GDM1 (cell line): Measurements from ENCODE around the gene DQX1.
A peak's percentile ranks its signal among the peaks of the same experiment; 100 is the strongest.

Experiments
- DNase-seq: peaks from one replicate; lab custom pipeline; 2025; lab: John Stamatoyannopoulos, UW

The DQX1 gene

GRCh38 chr2:74511104-74511989 lies 14.7 kb downstream of the DQX1 start:
- no peak for DNase-seq

DNA sequence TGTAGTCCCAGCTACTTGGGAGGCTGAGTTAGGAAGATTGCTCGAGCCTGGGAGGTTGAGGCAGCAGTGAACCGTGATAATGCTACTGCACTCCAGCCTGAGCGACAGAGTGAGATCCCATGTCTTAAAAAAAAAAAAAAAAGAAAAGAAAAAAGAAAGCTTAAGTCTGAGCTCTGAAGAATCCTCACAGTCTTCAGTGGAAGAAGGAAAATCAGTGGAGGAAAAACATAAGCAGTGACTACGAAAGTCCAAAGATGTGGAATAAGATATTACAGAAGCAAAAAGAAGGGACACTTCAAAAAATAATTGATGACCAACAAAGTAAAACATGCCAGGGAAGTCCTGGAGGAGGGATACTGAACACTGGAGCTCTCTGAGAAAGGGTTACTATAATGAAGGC lies 15.8 kb downstream of the DQX1 start:
- no peak for DNase-seq

DNA sequence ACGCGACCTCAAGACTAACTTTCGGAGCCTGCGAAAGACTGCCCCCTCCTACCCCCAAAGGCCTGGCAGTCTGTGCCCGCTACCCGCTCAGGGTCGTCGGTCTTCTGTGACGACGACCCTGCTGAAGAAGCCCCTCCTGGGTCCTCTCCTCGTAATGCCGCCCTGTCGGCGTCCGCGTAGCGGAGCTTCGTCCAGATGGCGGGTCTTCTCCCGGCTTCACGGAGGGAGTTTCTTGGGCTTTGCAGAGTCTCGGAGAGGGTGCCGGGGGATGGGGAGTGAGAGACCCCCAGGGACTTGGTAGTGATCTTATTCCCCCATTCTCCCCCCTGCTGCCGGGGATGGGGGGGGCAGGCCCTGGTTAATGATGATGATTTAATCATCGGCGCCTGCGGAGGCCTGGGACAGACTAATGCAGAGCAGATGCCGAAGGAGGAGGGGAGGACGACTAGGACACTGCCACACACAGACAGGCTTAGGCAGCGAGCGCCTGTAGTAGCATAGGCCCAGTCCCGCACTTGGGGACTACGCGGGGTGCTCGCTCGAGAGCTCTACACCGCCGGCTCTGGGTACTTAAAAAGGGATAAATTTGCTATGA lies 18.0 kb downstream of the DQX1 start:
- DNase-seq, result no peak

DNA sequence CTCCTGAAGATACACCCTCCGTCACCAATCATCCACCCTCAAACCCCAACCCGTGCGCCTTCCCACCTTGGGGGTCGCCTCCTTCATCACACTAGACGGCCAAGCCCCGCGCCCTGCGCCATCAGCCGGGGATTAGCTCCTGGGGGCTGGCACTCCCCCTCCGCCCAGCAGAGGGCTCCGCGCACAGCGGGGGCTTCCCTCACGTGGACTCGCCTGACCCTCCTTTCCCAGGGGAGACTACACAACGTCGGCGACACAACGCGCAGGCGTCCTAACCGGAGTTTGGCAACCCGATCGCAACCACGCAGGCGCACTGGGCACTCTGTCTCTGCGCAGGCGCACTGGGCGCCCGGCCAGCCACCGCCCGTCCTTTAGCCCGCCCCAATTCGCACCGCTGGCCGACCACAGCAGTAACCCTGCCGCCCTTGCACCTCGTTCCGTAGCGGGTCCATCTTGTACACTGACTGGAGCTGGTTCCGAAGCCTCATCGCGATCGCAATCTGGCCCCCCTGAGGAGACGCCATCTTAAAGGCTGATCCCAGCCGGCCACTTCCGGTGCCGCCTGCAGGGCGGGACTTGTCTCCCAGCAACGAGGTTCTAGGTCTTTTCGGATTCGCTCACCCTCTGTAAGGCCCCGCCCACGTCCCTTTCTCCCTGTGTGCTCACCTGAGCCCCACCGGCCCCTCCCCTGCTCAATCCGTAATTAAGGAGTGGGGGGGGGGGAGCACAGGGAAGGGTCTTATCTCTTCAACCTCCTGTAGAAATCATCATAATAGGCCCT lies 18.7 kb downstream of the DQX1 start, which contains the start of gene PCGF1:
Gene PCGF1, minus strand, starts transcription at position 551 of the 781 bp plus-strand sequence. Its CDS starts 27 bp downstream, at position 524.
- DNase-seq, result peak; percentile 93

- no peak for DNase-seq
Observed at GRCh38 chr2:74505448-74506246, 20.4 kb downstream of the DQX1 start.

DNA sequence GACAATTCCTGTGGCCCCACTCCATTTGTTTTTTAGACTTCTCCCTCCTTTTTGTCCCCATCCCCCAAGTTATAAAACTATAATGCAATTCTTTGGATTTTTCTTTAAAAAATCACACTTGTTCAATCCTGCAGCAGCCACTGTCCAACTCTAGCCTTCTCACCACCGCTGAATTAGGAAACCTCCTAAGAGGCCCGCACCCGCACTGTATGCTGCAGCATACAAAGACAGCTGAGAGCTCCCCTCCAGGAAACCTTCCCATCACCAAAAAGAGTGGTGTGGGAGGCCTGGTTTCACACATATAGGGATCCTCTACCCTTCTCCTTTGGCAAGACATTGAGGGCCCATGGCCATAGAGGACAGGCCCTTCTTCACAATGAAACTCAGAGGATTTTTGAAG lies 21.4 kb downstream of the DQX1 start:
- no peak for DNase-seq

GRCh38 chr2:74503506-74504475 lies 22.2 kb downstream of the DQX1 start:
- no peak for DNase-seq

GRCh38 chr2:74502720-74503505 lies 23.1 kb downstream of the DQX1 start:
- DNase-seq, result peak; percentile 46

GRCh38 chr2:74502147-74502719 lies 23.8 kb downstream of the DQX1 start:
- no peak for DNase-seq

DNA sequence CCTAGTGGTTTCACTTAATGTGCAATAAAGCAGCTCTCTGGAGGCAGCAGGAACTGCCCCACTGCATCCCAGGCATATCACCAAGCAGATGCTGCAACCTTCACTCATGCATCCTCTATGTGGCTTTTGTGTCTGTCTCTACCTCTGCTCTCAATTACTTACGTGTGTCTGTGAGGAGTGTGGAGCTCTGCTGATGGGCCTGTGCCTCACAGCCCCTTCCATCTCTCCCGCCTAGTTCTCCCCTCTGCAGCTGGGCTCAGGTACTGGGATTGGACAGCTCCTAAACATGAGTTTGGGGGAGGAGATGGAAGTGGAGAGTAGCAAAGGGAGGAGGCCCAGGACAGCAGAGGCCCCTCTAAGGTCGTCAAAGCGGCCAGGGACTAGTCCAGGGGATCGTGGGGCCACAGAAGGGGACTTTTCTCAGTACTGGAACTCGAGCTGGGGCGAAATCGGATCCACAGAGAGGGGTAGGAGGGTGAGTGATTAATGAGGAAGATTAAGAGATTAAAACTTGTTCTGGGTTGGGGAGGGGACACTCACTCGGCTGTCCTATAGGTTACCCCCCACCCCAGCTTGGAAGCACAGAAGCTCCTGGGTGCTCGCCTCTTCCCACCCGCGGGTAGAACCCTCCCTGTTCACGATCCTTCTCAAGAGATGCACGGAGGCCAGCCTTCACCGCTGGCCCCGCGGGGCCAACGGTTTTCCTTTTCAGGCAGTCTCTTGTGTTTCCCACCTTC lies 24.5 kb downstream of the DQX1 start:
- DNase-seq, result no peak

GRCh38 chr2:74500578-74500946 lies 25.5 kb downstream of the DQX1 start:
- DNase-seq, result no peak

GRCh38 chr2:74499940-74500577 lies 26.0 kb downstream of the DQX1 start:
- DNase-seq, result no peak

DNA sequence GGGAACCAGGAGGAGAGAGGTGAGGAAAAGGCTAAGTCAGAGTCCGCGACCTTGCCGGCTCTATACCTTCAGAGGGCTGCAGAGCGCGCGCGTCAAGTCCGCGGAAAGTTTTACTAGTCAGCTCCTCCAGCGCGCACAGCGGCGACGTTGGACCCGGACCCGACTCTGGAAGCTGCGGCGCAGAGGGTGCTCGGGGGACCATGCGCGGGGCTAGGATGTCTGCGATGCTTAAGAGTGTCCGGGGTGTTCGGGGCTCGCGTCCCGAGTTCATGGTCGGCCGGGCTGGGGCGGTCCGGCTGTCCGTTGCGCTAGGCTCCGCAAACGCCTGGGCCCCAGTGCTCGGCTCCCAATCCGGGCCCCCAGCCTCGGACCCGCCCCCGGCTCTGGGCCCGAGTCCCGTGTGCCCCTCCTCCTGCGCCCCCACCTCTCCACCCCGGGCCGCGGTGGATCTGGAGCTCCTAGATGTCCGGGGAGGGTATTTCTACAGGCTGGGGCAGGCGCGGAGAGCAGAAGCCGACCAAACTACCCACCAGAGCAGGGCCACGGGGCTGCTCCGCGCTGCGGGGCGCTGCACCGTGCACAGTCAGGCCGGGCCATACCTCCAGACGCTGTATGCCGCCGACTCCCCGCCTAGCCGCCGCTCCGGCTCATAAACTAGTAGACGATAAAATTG lies 26.6 kb downstream of the DQX1 start, which contains the start of gene LBX2:
Gene LBX2, minus strand, starts transcription at position 337 of the 673 bp plus-strand sequence. Its CDS starts 66 bp downstream, at position 271.
- DNase-seq, result no peak

DNA sequence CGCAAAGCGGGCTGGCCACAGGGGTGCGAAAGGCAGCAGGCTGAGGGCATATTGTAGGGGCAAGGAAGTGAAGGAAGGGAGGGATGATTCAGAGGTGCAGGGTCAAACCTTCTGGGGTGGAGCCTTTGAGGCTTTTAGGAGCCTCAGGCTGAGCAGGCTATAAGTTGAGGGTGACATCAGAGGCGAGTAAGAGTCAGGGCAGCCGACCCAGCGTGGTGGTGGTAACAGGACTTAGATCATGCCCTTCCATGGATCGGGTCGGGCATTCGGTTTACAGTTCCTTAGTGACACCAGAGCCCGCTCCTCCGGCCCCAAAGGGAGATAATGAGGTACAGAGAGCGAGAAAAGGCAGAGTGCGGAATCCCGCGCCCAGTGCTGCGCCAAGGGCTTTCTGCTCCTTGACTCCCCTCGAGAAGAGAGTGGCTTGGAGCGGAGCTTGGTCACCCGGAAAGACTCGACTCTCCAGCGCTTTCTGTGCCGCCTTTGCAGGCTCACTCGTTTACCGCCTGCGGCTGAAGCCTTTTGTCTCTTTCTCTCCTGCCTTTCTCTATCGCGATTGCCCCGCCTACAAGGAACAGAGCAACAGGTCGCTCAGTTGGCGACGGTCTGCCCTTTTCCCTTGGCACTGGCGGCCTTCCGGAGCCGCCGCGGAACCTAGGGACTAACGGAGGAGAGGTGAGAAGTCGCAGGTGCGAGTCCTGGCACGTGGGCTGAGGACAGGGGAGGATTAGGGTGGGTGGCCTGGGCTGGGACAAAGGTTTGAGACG lies 27.3 kb downstream of the DQX1 start:
- DNase-seq, result no peak

- no peak for DNase-seq
Observed at GRCh38 chr2:74497777-74498499, 28.1 kb downstream of the DQX1 start.
